Mesothelial cell of epicardium (in vitro differentiated cells): ENCODE measurements around the gene NOTCH2. TPM values are rescaled to one million over a fixed set of nuclear protein-coding genes. Genes with fewer than 3 reads are reported as not detected.

Source experiments
- DNase-seq, 2 experiments: peaks; one replicate each; pipeline ENCODE4 v3.0.0; 2021; ENCODE audit warnings: low spot score in 2 of 2; ENCODE audit not compliant: unreplicated experiment in 2 of 2
- H3K27ac Mint-ChIP-seq: 2 replicates; pipeline ENCODE4 v1.8.0; 2021; ENCODE audit warnings: mixed read lengths
- H3K27me3 Mint-ChIP-seq: 2 replicates; pipeline ENCODE4 v1.8.0; 2021; ENCODE audit warnings: low read depth, mixed read lengths
- H3K36me3 Mint-ChIP-seq: 2 replicates; pipeline ENCODE4 v1.8.0; 2021; ENCODE audit warnings: mixed read lengths
- H3K4me1 Mint-ChIP-seq: 2 replicates; pipeline ENCODE4 v1.8.0; 2021; ENCODE audit warnings: mixed read lengths
- H3K4me3 Mint-ChIP-seq: 2 replicates; pipeline ENCODE4 v1.8.0; 2021; ENCODE audit warnings: mild to moderate bottlenecking, moderate library complexity, mixed read lengths
- H3K9me3 Mint-ChIP-seq: 2 replicates; pipeline ENCODE4 v1.8.0; 2021; ENCODE audit warnings: mixed read lengths
- CTCF ChIP-seq: fragments of 200-600 bp; sonication (generic); IDR thresholded peaks from one replicate; pipeline ENCODE4 v1.5.0; 2021; ENCODE audit warnings: antibody characterized with exemption; ENCODE audit not compliant: unreplicated experiment
- total RNA-seq: library from RNA; stranded (reverse); gene quantifications from 3 replicates; pipeline ENCODE4 v1.2.1, GENCODE V29; 2021

The NOTCH2 gene
- total RNA-seq, 1 donor from 2014 or later = 292 TPM

GRCh38 chr1:119912963-119913362 lies 156.5 kb downstream of the NOTCH2 start:
- no peak for DNase-seq
- no peak for TF ChIP-seq CTCF
- Mint-ChIP-seq H3K9me3 (no peaks in the 10 kb centered on the region), H3K27ac (no peak overlapping the region), H3K4me3 (no peak overlapping the region), H3K4me1 (no peaks in the 10 kb centered on the region), H3K27me3 (no peaks in the 10 kb centered on the region), H3K36me3 (peaks cover 53% of the 10 kb centered on the region)

- Mint-ChIP-seq H3K9me3 (no peaks in the 10 kb centered on the region), H3K4me3 (no peak overlapping the region), H3K4me1 (no peaks in the 10 kb centered on the region), H3K27ac (no peak overlapping the region), H3K27me3 (no peaks in the 10 kb centered on the region), H3K36me3 (peaks cover 46% of the 10 kb centered on the region)
- DNase-seq = no peak
- no peak for TF ChIP-seq CTCF
These were observed 157.7 kb downstream of the NOTCH2 start for GRCh38 chr1:119911775-119912174.

- Mint-ChIP-seq H3K4me1 (no peaks in the 10 kb centered on the region), H3K4me3 (no peak overlapping the region), H3K27ac (no peak overlapping the region), H3K27me3 (no peaks in the 10 kb centered on the region), H3K9me3 (peaks cover 5% of the 10 kb centered on the region), H3K36me3 (peaks cover 36% of the 10 kb centered on the region)
- no peak for DNase-seq
- no peak for TF ChIP-seq CTCF
These were observed 158.8 kb downstream of the NOTCH2 start for GRCh38 chr1:119910618-119911017.

- no peak for DNase-seq
- TF ChIP-seq CTCF = no peak
- H3K27ac Mint-ChIP-seq = no peak overlapping the region
- peaks cover 11% of the 10 kb centered on the region for H3K9me3 Mint-ChIP-seq
- H3K27me3 Mint-ChIP-seq = no peaks in the 10 kb centered on the region
- H3K4me1 Mint-ChIP-seq = no peaks in the 10 kb centered on the region
- no peak overlapping the region for H3K4me3 Mint-ChIP-seq
- H3K36me3 Mint-ChIP-seq = peaks cover 30% of the 10 kb centered on the region
These were observed 159.4 kb downstream of the NOTCH2 start for GRCh38 chr1:119909890-119910596.

- Mint-ChIP-seq H3K4me1 (peaks cover 2% of the 10 kb centered on the region), H3K27me3 (peaks cover 7% of the 10 kb centered on the region), H3K9me3 (peaks cover 19% of the 10 kb centered on the region), H3K36me3 (peaks cover 21% of the 10 kb centered on the region), H3K27ac (no peak overlapping the region), H3K4me3 (no peak overlapping the region)
- TF ChIP-seq CTCF = no peak
- DNase-seq = no peak
These were observed 160.8 kb downstream of the NOTCH2 start for GRCh38 chr1:119908661-119909060.
